Activated T-helper 1 cell treated with anti-CD3 and anti-CD28 coated beads, Interleukin-12 subunit alpha, Interleukin-12 subunit beta, Interleukin-2, Interleukin-4 antibody, amounts not matched to agents 30 ng/mL and 10 ng/mL and 1 ng/mL, durations not matched to agents 14 hours and 24 hours and 36 hours (primary cell): ENCODE data around the gene ID3. TPM values are rescaled to one million over a fixed set of nuclear protein-coding genes. Genes with fewer than 3 reads are reported as not detected.

Experiments
- DNase-seq: peaks from one replicate; pipeline ENCODE4 v3.0.0; 2021; ENCODE audit warnings: low spot score
- H3K27ac Mint-ChIP-seq: one replicate; pipeline ENCODE4 v1.8.0; 2021; ENCODE audit warnings: mild to moderate bottlenecking, mixed read lengths
- H3K27me3 Mint-ChIP-seq: one replicate; pipeline ENCODE4 v1.8.0; 2022; ENCODE audit warnings: mild to moderate bottlenecking, moderate library complexity, mixed read lengths; ENCODE audit not compliant: insufficient read depth
- H3K36me3 Mint-ChIP-seq: one replicate; pipeline ENCODE4 v1.8.0; 2021; ENCODE audit warnings: low read depth, mixed read lengths
- H3K4me1 Mint-ChIP-seq: one replicate; pipeline ENCODE4 v1.8.0; 2021; ENCODE audit warnings: low read depth, mixed read lengths
- H3K4me3 Mint-ChIP-seq: one replicate; pipeline ENCODE4 v1.8.0; 2021; ENCODE audit warnings: mild to moderate bottlenecking, moderate library complexity, mixed read lengths
- H3K9me3 Mint-ChIP-seq: one replicate; pipeline ENCODE4 v1.8.0; 2021; ENCODE audit warnings: mixed read lengths
- intact Hi-C: fragments of 100-400 bp; cut with micrococcal nuclease; formaldehyde crosslinking; loops from one replicate; pipeline ENCODE4 v1.15.1; 2024
- total RNA-seq: library from RNA; stranded (reverse); gene quantifications from 2 replicates; pipeline ENCODE4 v1.2.3, GENCODE V29; 2022

The ID3 gene
- total RNA-seq, 1 donor from 2014 or later: 22.9 TPM

- H3K27me3 Mint-ChIP-seq: no peaks in the 10 kb centered on the region
- intact Hi-C loops: loop anchor here (10.0 kb wide), 1 partner anchor 407 kb away; no protein-coding TSS in a partner anchor
- DNase-seq: no peak
- H3K27ac Mint-ChIP-seq: peak overlapping the region; percentile 26
- H3K4me3 Mint-ChIP-seq: no peak overlapping the region
- H3K4me1 Mint-ChIP-seq: peaks cover 34% of the 10 kb centered on the region
- peaks cover 41% of the 10 kb centered on the region for H3K36me3 Mint-ChIP-seq
- no peaks in the 10 kb centered on the region for H3K9me3 Mint-ChIP-seq
These were observed 37.7 kb downstream of the ID3 start for GRCh38 chr1:23521588-23521987.

DNA sequence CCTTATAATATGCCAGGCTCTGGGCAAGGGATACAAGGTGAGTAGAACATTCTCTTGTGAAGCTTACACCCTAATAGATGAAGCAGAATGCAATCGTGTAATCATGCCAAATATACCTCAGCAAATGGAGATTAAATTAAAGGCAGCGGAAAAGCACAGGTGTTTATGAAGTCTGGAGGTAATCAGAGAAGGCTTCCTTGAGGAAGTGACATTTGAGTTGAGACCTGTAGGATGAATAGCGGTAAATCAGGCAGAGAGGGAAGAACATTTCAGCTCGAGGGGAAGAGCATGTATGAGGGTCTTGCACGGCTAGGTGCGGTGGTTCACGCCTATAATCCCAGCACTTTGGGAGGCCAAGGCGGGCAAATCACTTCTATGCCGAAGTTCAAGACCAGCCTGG lies 41.7 kb downstream of the ID3 start:
- no peak for DNase-seq
- intact Hi-C loops: no loop called here
- Mint-ChIP-seq H3K9me3 (no peaks in the 10 kb centered on the region), H3K4me3 (no peak overlapping the region), H3K27ac (peak overlapping the region; percentile 6), H3K27me3 (no peaks in the 10 kb centered on the region), H3K36me3 (peaks cover 47% of the 10 kb centered on the region), H3K4me1 (peaks cover 9% of the 10 kb centered on the region)

DNA sequence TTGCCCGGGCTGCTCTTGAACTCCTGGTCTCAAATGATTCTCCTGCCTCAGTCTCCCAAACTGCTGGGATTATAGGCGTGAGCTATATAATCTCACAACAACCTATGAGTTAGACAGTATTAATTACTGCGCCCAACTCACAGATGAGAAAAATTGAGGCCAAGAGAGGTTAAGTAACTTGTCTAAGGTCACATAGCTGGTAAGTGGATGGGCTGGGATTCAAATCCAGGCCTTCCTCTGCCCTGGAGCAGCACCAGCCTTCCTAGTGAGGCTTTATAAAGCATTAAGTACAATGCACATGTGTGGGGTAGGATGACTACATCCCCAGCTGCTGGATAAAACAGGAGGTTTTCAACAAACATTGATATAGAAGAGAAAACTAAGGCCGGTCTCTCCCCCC lies 43.4 kb downstream of the ID3 start:
- H3K27ac Mint-ChIP-seq: no peak overlapping the region
- no peaks in the 10 kb centered on the region for H3K9me3 Mint-ChIP-seq
- no peak for DNase-seq
- no peak overlapping the region for H3K4me3 Mint-ChIP-seq
- intact Hi-C loops: no loop called here
- H3K27me3 Mint-ChIP-seq: no peaks in the 10 kb centered on the region
- H3K36me3 Mint-ChIP-seq: peaks cover 43% of the 10 kb centered on the region
- no peaks in the 10 kb centered on the region for H3K4me1 Mint-ChIP-seq

GRCh38 chr1:23514111-23514679 lies 45.1 kb downstream of the ID3 start:
- Mint-ChIP-seq H3K27ac (peak overlapping the region; percentile 61), H3K36me3 (peaks cover 52% of the 10 kb centered on the region), H3K4me3 (no peak overlapping the region), H3K4me1 (no peaks in the 10 kb centered on the region), H3K9me3 (no peaks in the 10 kb centered on the region), H3K27me3 (no peaks in the 10 kb centered on the region)
- intact Hi-C loops: no loop called here
- DNase-seq: no peak

DNA sequence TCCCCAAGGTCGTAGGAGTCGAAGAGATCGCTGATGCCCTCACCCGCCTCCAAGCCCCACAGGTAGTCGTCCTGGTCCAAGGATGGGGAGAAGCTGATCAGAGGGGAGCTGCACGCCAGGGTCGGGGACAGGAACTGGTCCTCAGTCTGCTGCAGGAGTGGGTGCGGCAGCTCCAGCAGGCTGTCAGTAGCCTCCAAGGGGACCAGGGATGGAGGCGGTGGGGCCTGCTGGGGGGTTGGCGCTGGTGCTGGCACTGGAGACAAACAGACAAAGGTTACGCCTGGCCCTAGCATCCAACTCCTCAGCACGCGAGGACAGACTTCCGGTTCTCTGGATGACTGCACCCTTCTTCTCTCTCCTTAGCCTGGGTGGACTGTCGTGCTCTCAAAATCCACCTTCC lies 49.4 kb downstream of the ID3 start:
- Mint-ChIP-seq H3K4me3 (no peak overlapping the region), H3K9me3 (no peaks in the 10 kb centered on the region), H3K36me3 (peaks cover 40% of the 10 kb centered on the region), H3K27ac (no peak overlapping the region), H3K27me3 (no peaks in the 10 kb centered on the region), H3K4me1 (no peaks in the 10 kb centered on the region)
- intact Hi-C loops: no loop called here
- DNase-seq: no peak

Other genes with a start within 250 kb of the ID3 start
- 241 and 247 TPM in 2 replicates for gene HNRNPR, start 215.2 kb downstream of the ID3 start, total RNA-seq
- 4.6 TPM in 2 replicates for gene ZNF436, start 189.7 kb downstream of the ID3 start, total RNA-seq
- gene TCEA3, start 134.8 kb downstream of the ID3 start, total RNA-seq: 2.0 and 2.6 TPM in 2 replicates
- gene ASAP3, start 75.3 kb downstream of the ID3 start, total RNA-seq: not detected in 2 replicates
- 32.0 and 33.5 TPM in 2 replicates for gene E2F2, start 28.3 kb downstream of the ID3 start, total RNA-seq
- gene RPL11, start 132.3 kb upstream of the ID3 start, total RNA-seq: 1,058 and 1,119 TPM in 2 replicates
- 54.5 and 55.2 TPM in 2 replicates for gene ELOA, start 184.0 kb upstream of the ID3 start, total RNA-seq
- 83.2 and 83.4 TPM in 2 replicates for gene PITHD1, start 218.9 kb upstream of the ID3 start, total RNA-seq
- 91.4 and 96.1 TPM in 2 replicates for gene LYPLA2, start 231.6 kb upstream of the ID3 start, total RNA-seq
- 62.4 and 63.4 TPM in 2 replicates for gene GALE, start 241.3 kb upstream of the ID3 start, total RNA-seq